Right lobe of liver (tissue), 6 donors: Measurements from ENCODE around the gene RBM14. TPM values are rescaled to one million over a fixed set of nuclear protein-coding genes. Genes with fewer than 3 reads are reported as not detected.

ENCODE experiments used
- ATAC-seq, 4 donors: fragments of 200-7000 bp; cut with Tn5 transposase; one replicate each; pipeline ENCODE4 v1.9.1; 2020; ENCODE audit warnings: mild to moderate bottlenecking in 4 of 4, moderate library complexity in 4 of 4
- DNase-seq, 3 donors: peaks; one replicate each; pipeline ENCODE4 v3.0.0-alpha.2; 2020
- H3K27ac ChIP-seq, 3 donors: fragments of 200-600 bp; one replicate each; pipeline ENCODE4 v1.8.0; 2022
- H3K27me3 ChIP-seq, 2 donors: fragments of 200-600 bp; one replicate each; pipeline ENCODE4 v1.8.0; 2022
- H3K36me3 ChIP-seq, 4 donors: fragments of 200-600 bp; sonication (generic) in 1 of 4; one replicate each; pipeline versions ENCODE4 v1.5.1 to v1.8.0; 2017 to 2022; ENCODE audit warnings: control low read depth in 1 of 4
- H3K4me1 ChIP-seq, 4 donors: fragments of 200-600 bp; sonication (generic) in 1 of 4; one replicate each; pipeline versions ENCODE4 v1.5.1 to v1.8.0; 2017 to 2022; ENCODE audit warnings: control low read depth in 1 of 4
- H3K4me3 ChIP-seq, 3 donors: fragments of 200-600 bp; one replicate each; pipeline ENCODE4 v1.8.0; 2022
- H3K9me3 ChIP-seq, 4 donors: fragments of 200-600 bp; sonication (generic) in 1 of 4; one replicate each; pipeline versions ENCODE4 v1.5.1 to v1.8.0; 2017 to 2022; ENCODE audit warnings: control low read depth in 1 of 4
- POLR2A ChIP-seq: fragments of 450-650 bp; IDR thresholded peaks from one replicate; pipeline ENCODE4 v1.6.1; 2017; ENCODE audit warnings: antibody characterized with exemption, mild to moderate bottlenecking
- WGBS: methylation state at CpG from one replicate; pipeline ENCODE4 v1.1.6; 2018; ENCODE audit warnings: low coverage, low lambda C conversion rate; ENCODE audit not compliant: insufficient coverage; ENCODE audit errors: missing lambda C conversion rate; 5-methylcytosine and 5-hydroxymethylcytosine counted together
- intact Hi-C, 2 donors: fragments of 100-400 bp; cut with DNase I; formaldehyde crosslinking; loops; one replicate each; pipeline versions ENCODE4 v1.11.2 to v1.14.1; 2022
- total RNA-seq, 6 experiments: library from RNA; depleted of rRNA in 2 of 6; stranded (reverse); fragments of >200 nt in 2 of 6; fragmentation: NEBNext Ultra II Directional in 3 of 6; extraction: Animal tissue kit (Norgen Biotek cat#: 25700) in 3 of 6; gene quantifications; one replicate each; pipeline versions ENCODE4 v1.1.0 to v1.2.4, GENCODE V29; 2016 to 2023
- TF ChIP-seq, protein P1 (sequence below), 4 donors: fragments of 200-600 bp in 3 of 4; fragments of 450-650 bp in 1 of 4; IDR thresholded peaks; one replicate each; pipeline versions ENCODE4 v1.5.1 to v1.8.0; 2016 to 2022; ENCODE audit warnings: antibody characterized with exemption in 4 of 4, mild to moderate bottlenecking in 2 of 4
- donor health status: DM: no; HTN: yes; CAD: no.
- donor health status: DM: no; HTN: no; CAD: no.
- donor health status: DM: no; HTN: no; CAD: no.
- donor health status: DM: no; HTN: yes; CAD: no.
- donor health status: DM: no; HTN: yes; CAD: no.

Gene RBM14
- total RNA-seq, 6 experiments from 2014 or later = 25.1 to 63.7 (median 27.4) TPM

DNA sequence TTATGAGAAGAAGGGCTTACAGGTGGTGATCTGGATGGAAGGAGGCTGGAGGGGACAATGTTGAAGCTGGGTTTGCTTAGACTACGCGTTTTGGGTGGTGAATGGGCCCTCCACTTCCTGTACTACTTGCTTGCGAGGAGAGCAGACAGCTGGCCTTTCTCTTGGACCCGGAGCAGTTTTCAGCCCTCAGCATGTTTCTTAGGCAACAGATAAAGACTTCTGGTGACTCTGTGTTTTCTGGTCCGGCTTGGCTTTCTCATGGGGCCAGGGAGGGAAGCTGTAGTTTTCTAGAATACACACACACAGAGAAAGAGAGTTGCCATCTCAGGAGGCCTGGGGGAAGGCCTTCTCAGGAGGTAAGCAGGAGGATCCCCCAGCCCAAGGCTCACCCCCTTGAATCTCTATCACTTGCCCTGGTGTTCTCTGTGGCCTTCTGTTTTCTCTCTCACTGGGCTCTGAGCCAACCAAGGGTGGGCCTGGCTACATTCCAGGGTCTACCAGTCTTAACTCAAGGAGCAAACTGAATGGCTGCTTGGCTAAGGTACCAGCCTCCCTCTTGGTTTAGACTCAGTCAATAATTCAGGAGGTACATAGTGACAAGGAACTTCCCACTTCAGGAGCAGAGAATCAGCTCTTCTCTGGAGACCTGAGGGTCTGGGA is 21.1 kb upstream of the RBM14 start:
- H3K36me3 ChIP-seq = peaks cover 0 to 4% (median 0%) of the 10 kb centered on the region in 4 donors
- no peak for TF ChIP-seq POLR2A
- TF ChIP-seq, protein P1, sequence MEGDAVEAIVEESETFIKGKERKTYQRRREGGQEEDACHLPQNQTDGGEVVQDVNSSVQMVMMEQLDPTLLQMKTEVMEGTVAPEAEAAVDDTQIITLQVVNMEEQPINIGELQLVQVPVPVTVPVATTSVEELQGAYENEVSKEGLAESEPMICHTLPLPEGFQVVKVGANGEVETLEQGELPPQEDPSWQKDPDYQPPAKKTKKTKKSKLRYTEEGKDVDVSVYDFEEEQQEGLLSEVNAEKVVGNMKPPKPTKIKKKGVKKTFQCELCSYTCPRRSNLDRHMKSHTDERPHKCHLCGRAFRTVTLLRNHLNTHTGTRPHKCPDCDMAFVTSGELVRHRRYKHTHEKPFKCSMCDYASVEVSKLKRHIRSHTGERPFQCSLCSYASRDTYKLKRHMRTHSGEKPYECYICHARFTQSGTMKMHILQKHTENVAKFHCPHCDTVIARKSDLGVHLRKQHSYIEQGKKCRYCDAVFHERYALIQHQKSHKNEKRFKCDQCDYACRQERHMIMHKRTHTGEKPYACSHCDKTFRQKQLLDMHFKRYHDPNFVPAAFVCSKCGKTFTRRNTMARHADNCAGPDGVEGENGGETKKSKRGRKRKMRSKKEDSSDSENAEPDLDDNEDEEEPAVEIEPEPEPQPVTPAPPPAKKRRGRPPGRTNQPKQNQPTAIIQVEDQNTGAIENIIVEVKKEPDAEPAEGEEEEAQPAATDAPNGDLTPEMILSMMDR (IDR thresholded peaks at IDR 0.05) = no peak
- peak overlapping the region in 1 of 3 donors; percentile 20 for H3K27ac ChIP-seq
- no peaks in the 10 kb centered on the region for H3K9me3 ChIP-seq
- no peaks in the 10 kb centered on the region for H3K27me3 ChIP-seq
- intact Hi-C loops = no loop called here
- DNase-seq (peak in 1 of 3 donors; percentile 49), ATAC-seq (no peak)
- no peak overlapping the region for H3K4me3 ChIP-seq
- peaks cover 0 to 58% (median 9%) of the 10 kb centered on the region in 4 donors for H3K4me1 ChIP-seq
- 40% methylated on average over 2 of the region's 5 CpGs for WGBS

DNA sequence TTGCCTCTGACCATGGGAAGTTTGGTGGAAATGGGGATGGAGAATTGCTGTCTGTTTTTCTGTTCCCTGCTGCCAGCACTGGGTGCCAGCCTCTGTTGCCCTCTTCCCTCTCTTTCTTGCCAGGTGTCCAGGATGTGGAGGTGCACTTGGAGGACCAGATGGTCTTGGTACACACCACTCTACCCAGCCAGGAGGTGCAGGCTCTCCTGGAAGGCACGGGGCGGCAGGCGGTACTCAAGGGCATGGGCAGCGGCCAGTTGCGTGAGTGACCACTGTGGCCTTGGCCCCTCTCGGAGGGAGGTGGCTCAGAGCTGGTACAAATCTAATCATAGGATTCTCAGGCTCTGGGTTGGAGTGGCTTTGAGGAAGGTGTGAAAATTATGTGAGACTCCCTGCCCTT is 17.4 kb upstream of the RBM14 start:
- Histone ChIP-seq H3K4me1 (peaks cover 0 to 68% (median 25%) of the 10 kb centered on the region in 4 donors), H3K36me3 (peaks cover 0 to 4% (median 0%) of the 10 kb centered on the region in 4 donors), H3K9me3 (no peaks in the 10 kb centered on the region), H3K4me3 (no peak overlapping the region), H3K27me3 (no peaks in the 10 kb centered on the region), H3K27ac (no peak overlapping the region)
- no CpG with 5 or more reads among the region's 6 CpGs for WGBS
- ATAC-seq (peak in 3 of 4 donors; percentile 19 to 30 (median 23)), DNase-seq (peak in 2 of 3 donors; percentile 60 to 61)
- TF ChIP-seq, protein P1 (IDR thresholded peaks at IDR 0.05) = no peak
- no peak for TF ChIP-seq POLR2A
- intact Hi-C loops = no loop called here

DNA sequence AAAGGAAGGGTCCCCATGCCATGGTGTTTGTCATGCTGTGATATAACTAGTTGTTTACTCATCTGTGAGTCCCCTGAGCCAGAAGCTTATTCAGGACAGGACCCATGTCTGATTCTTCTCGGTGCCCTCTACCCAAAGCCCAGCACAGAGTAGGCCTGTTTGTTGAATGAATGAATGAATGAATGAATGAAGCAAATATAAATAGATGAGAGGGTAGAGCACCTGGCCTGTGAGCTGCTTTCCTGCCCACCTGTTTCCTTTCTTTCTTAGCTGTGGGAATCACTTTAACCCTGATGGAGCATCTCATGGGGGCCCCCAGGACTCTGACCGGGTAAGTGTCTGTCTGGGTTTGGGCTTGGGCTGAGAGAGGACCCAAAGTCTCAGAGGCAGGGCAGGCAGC is 16.2 kb upstream of the RBM14 start:
- Histone ChIP-seq H3K4me1 (peaks cover 0 to 64% (median 24%) of the 10 kb centered on the region in 4 donors), H3K36me3 (peaks cover 0 to 4% (median 0%) of the 10 kb centered on the region in 4 donors), H3K27me3 (no peaks in the 10 kb centered on the region), H3K27ac (peak overlapping the region in 2 of 3 donors; percentile 69 to 89), H3K9me3 (no peaks in the 10 kb centered on the region), H3K4me3 (no peak overlapping the region)
- TF ChIP-seq, protein P1 (IDR thresholded peaks at IDR 0.05) = no peak
- no peak for TF ChIP-seq POLR2A
- DNase-seq (no peak), ATAC-seq (no peak)
- 71% methylated on average over 1 of the region's 2 CpGs for WGBS
- intact Hi-C loops = no loop called here

DNA sequence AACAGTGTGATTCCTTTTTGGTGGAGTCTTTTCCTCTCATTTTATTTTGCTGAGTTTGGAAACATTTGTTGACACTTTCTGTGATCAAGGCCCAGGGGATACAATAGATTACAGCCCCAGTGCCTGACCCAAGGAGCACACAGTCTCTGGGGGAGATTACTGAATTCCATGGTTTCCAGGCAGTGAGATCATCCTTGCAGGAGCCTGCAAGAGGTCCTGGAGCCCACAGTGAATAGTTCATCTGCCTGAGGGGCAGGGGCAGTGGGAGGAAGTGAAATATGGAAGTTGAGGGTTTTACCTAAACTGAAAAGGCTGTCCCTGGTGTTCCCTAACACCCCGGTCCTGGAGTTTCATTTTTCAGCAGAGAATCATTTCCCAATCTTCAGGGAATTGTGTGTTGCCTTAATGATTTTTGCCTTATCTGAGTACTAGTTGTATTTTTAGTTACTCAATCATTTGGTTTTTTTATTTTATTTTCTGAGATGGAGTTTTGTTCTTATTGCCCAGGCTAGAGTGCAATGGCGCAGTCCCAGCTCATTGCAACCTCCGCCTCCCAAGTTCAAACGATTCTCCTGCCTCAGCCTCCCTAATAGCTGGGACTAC is 15.7 kb upstream of the RBM14 start:
- H3K4me1 ChIP-seq = peaks cover 0 to 63% (median 24%) of the 10 kb centered on the region in 4 donors
- ATAC-seq (peak; percentile 22 to 42 (median 31)), DNase-seq (no peak)
- TF ChIP-seq, protein P1 (IDR thresholded peaks at IDR 0.05) = no peak
- no peak for TF ChIP-seq POLR2A
- whole genome bisulfite sequencing = 23% methylated on average over 3 of the region's 4 CpGs
- no peaks in the 10 kb centered on the region for H3K9me3 ChIP-seq
- intact Hi-C loops = no loop called here
- H3K36me3 ChIP-seq = peaks cover 0 to 8% (median 0%) of the 10 kb centered on the region in 4 donors
- H3K4me3 ChIP-seq = no peak overlapping the region
- H3K27me3 ChIP-seq = no peaks in the 10 kb centered on the region
- H3K27ac ChIP-seq = peak overlapping the region in 2 of 3 donors; percentile 69 to 89
